ENCODE data around the gene NPLOC4.
"Not testable (repeated sequence)": the region's sequence is repeated elsewhere in the genome, so short reads cannot be mapped to it uniquely, and the experiment has no call there.

NPLOC4 gene

DNA sequence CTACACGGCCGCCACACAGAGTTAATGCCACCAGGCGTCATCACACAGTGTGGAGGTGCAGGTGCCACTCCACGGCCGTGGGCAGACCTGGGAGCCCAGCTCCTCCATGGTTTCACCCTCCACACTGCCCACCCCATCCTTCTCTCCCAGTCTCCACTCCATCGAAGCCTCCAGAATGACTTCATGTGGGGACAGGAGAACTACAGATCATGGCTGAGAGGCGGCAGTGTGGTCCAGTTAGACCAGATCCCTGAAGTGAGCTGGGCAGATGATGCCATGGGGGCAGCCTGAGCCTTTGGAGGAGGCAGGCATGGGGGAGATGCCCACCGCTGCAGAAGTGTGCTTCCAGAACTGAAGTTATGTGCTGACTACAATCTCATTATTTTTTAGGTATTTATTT is 46.8 kb downstream of the NPLOC4 start:
- FAIRE-seq: no peak

DNA sequence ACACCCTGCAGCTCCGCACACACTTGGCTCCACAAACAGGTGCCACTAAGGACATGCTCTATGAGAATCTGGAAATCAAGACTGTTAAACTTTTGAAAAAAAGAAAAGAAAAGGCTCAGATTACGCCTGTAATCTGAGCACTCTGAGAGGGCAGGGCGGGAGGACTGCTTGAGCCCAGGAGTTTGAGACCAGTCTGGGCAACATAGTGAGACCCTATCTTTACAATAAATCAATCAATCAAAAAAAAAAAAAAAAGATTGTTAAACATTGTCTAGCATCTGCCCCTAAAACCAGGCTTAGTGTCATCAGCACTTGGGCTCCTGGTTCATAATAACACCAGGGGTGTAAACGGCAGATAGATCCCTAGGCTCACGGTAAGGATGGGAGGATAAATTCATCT is 47.3 kb downstream of the NPLOC4 start:
- no peak for DNase-seq (ENCODE audit: insufficient read length, low spot score)
- no peak for FAIRE-seq

More for the DNA sequence above, 46.8 kb downstream of the NPLOC4 start:
- no peak for DNase-seq (ENCODE audit: insufficient read length, low spot score)

DNA sequence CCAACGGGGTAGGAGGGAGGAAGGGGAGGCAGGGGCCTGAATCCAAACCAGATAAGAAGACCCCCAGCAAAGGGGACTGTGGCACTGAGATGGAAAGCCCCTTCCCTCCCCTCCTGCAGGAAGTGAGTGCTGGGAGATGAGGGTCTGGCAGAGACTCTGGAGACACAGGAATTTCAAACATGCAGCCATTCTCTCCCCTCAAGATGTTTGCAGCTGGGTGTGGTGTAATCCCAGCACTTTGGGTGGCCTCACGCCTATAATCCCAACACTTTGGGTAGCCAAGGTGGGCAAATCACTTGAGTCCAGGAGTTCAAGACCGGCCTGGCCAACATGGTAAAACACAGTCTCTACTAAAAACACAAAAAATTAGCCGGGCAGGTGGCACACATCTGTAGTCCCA is 50.8 kb downstream of the NPLOC4 start:
- no peak for DNase-seq (ENCODE audit: insufficient read length, low spot score)
- no peak for FAIRE-seq

DNA sequence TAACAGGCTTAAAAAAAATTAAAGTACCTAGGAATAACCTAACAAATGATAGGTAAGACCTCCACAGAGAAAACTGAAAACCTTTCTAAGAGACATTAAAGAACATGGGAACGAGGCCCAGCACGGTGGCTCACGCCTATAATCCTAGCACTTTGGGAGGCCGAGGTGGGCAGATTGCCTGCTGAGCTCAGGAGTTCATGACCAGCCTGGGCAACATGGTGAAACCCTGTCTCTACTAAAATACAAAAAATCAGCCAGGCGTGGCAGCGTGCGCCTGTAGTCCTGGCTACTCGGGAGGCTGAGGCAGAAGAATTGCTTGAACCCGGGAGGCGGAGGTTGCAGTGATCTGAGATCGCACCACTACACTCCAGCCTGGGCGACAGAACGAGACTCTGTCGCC is 52.1 kb downstream of the NPLOC4 start:
- not testable (repeated sequence) for FAIRE-seq

DNA sequence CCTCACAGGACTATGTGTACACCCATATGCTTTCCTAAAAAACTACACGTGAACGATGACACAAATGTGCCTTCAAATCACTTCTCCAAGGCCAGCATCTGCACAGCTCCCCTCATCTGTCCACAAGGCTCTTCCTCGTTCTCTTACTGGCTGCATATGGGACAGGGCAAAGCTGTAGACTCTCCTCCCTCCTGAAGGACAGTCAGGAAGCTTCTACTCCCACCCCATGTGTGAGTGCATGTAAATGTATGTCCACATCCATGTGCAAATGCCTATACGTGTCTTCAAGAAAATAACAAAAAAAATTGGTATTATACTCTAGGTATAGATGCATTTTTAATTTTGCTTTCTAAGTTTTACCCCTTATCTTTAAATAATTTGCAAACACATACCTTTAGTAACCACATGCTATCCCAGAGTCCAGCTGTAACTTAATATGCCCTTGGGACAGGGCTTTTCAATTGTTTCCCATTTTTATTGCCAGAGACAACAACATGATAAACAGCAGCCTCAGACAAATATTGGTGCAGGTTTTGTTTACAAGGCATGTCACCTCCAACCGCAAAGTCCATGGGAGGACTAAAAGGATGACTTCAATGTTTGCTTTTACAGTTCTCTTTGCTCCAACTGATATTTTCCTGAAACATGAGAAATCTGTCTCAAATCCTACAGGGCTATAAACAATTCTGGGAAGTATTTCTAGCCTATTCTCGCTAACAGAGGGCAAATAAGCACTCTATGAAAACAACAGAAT is 53.1 kb downstream of the NPLOC4 start:
- FAIRE-seq (no peak), DNase-seq (ENCODE audit: insufficient read length, low spot score) (no peak)

More for the DNA sequence above, 52.1 kb downstream of the NPLOC4 start:
- not testable (repeated sequence) for DNase-seq (ENCODE audit: insufficient read length, low spot score)

GRCh38 chr17:81582749-81583148 is 54.2 kb downstream of the NPLOC4 start:
- DNase-seq (ENCODE audit: insufficient read length, low spot score) (no peak), FAIRE-seq (no peak)

GRCh38 chr17:81582341-81582740 is 54.6 kb downstream of the NPLOC4 start:
- DNase-seq (ENCODE audit: insufficient read length, low spot score): no peak
- no peak for FAIRE-seq

DNA sequence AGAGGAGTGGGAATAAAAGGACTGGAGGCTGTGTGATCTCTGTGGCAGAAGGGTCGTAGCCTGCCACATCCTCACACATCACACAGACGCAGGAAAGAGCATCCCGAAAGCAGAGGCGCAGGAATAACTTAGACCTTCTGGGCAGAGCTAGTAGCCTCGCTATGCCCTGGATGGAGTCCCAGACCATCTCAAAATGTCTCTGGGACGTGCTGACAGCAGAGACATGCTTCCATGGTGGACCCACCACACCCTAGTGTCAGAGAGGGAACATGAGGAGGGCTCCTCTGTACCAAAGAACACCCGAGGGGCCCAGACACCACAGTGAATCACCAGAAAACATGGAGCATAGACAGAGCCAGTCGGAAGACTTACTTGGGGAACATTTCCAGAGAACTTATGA is 55.2 kb downstream of the NPLOC4 start:
- no peak for DNase-seq (ENCODE audit: insufficient read length, low spot score)
- FAIRE-seq: no peak

GRCh38 chr17:81580481-81580880 is 56.4 kb downstream of the NPLOC4 start:
- FAIRE-seq: no peak
- DNase-seq (ENCODE audit: insufficient read length, low spot score): no peak

DNA sequence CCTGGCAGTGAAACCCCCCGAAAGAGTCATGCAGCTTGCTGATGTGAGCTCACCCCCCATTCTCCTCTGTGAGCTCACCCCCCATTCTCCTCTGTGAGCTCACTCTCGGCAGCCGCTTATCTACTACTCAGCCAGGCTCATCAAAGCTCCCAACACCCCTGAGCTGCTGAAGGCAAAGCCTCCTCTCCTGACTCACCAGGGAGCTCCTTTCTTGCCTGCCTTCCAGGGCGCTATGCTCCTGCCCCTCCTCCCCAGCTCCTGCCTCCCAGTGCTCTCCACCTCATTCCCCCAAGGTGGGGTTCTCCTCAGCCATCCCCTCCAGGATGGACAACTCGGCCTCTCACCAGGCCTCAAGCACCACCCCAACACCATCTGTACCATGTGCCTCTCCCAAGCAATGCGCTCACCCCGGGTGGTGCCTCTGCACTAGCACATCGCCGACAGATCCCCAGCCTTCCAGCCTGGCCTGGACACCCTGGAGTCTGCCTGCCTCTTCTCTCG is 57.0 kb downstream of the NPLOC4 start:
- DNase-seq (ENCODE audit: insufficient read length, low spot score) (no peak), FAIRE-seq (no peak)

GRCh38 chr17:81579298-81579697 is 57.6 kb downstream of the NPLOC4 start:
- DNase-seq (ENCODE audit: insufficient read length, low spot score) (no peak), FAIRE-seq (no peak)

GRCh38 chr17:81578561-81579225 is 58.2 kb downstream of the NPLOC4 start:
- FAIRE-seq (no peak), DNase-seq (ENCODE audit: insufficient read length, low spot score) (no peak)

DNA sequence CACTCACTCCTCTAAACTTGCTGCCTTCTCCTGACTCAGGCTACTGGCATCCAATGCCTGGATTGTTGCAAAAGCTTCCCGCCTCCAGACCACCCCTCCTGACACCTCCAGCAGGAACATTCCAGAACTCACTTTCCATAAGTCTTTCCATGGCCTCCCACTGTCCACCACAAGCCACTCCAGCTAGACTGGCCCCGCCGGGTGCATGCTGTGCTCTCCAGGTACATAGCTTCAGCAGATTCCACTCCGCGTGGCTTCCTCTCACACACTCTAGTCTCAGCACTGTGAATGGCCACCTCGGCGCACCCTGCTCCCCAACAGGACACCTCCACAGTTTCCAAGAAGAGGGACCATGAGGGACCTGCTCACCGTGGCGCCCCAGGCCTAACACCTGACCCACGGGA is 58.9 kb downstream of the NPLOC4 start:
- no peak for FAIRE-seq

GRCh38 chr17:81577278-81578000 is 59.5 kb downstream of the NPLOC4 start:
- FAIRE-seq (no peak), DNase-seq (ENCODE audit: insufficient read length, low spot score) (no peak)

More for the DNA sequence above, 58.9 kb downstream of the NPLOC4 start:
- no peak for DNase-seq (ENCODE audit: insufficient read length, low spot score)

DNA sequence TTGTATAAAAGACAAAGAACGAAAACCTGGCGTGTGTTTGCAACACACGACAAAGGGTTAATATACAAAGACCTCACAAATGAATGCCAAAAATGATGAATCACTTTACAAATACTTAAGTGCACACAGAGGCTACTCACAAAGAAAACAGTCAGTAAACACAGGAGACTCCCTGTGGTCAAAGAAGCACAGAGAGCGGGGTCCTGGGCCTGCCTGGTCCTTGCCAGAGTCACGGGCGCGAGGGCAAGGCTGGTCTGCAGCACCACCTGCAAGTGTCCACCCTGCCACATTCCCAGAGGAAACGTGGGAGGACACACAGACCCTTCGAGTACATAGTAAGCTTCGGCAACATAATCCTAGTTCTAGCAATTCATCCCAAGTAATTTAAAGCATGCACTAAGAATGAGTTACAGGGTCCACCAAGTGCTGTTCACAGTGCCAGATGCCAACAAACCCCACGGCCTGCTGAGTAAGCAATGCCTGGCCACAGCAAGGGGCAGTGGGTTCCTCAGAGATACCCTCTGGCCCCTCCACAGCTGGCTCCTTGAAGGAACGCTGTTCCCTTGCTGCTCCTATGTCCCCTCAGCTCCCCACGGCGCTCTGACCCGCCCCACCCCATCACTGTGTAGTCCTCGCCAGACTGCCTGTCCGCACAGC is 60.2 kb downstream of the NPLOC4 start:
- DNase-seq (ENCODE audit: insufficient read length, low spot score) (peak; percentile 86), FAIRE-seq (no peak)

DNA sequence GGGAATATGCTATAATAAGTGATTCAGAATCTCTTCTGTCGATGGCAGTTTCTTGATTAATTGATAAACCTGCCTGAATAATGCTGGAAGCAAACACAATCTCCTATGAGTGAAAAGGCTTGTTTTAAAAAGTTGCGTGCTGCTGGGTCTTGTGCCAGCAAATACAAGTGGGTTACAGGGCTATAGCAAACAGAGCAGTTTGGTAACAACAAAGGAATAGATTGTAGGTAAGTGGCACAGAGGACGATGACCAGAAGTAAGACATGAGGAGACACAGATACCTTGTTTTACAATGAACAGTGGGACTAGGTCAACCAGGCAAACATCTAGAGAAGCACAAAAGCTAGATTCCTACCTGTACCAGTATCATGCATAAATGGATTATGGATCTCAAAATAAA is 61.1 kb downstream of the NPLOC4 start:
- DNase-seq (ENCODE audit: insufficient read length, low spot score) (no peak), FAIRE-seq (no peak)

DNA sequence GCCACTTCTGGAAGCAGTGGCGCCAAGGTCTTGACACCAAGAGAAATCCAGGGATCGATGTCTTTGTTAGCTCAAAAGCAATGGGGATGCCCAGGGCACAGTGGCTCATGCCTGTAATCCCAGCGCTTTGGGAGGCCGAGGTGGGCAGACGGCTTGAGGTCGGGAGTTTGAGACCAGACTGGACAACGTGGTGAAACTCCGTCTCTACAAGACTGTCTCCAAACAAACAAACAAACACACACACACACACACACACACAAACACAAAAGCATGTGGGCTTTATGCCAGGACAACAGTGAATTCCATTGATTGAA is 62.3 kb downstream of the NPLOC4 start:
- DNase-seq (ENCODE audit: insufficient read length, low spot score) (no peak), FAIRE-seq (no peak)

- DNase-seq (ENCODE audit: insufficient read length, low spot score) (no peak), FAIRE-seq (no peak)
Measured at GRCh38 chr17:81573794-81574642, 62.9 kb downstream of the NPLOC4 start.

DNA sequence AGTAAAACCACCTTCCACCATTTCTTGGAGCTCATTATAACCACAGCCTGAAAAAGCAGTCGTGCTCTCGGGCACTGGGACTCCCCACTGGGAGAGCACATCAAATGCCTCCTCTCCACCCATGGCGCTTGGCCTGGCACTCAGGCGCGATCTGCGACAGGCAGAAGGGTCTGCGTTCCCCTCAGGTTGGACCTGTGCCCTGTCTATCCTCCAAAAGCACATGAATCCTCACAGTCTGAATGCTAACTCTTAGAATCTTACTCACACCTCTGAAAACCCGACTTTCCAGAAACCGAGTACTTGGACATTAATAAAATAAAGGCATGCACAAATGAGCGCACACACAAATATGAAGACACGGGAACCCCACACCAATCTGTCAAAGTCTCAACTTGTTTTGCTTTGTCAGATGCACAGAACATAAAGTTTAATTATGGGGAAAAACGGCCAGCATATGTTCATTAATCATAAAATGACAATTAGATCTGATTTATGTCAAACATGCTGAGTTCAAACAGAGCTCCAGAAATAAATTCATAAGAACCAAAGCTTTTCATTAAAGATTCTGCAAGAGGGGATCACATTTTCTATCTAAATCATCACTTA is 64.2 kb downstream of the NPLOC4 start:
- DNase-seq (ENCODE audit: insufficient read length, low spot score) (no peak), FAIRE-seq (no peak)

GRCh38 chr17:81570964-81571363 is 65.9 kb downstream of the NPLOC4 start:
- DNase-seq (ENCODE audit: insufficient read length, low spot score) (no peak), FAIRE-seq (no peak)

Measured in HTR-8/SVneo (cell line).